HCEC 1CT (cell line): ENCODE measurements around the gene MZF1.
"Not testable (repeated sequence)": the region's sequence is repeated elsewhere in the genome, so short reads cannot be mapped to it uniquely, and the experiment has no call there.

Source experiments
- DNase-seq: peaks from one replicate; pipeline ENCODE4 v3.0.0-alpha.2; 2017

The MZF1 gene

GRCh38 chr19:58555369-58555885 lies 17.7 kb downstream of the MZF1 start:
- no peak for DNase-seq

GRCh38 chr19:58554494-58555368 lies 18.4 kb downstream of the MZF1 start, which contains the start of gene CHMP2A:
Gene CHMP2A, minus strand, starts transcription at chr19:58555105. Its CDS starts 893 bp downstream, at chr19:58554212.
- DNase-seq: peak; percentile 95

GRCh38 chr19:58553799-58554493 lies 19.2 kb downstream of the MZF1 start:
- DNase-seq: no peak

- no peak for DNase-seq
Observed at GRCh38 chr19:58552655-58553054, 20.5 kb downstream of the MZF1 start.

GRCh38 chr19:58551577-58552471 lies 21.3 kb downstream of the MZF1 start:
- no peak for DNase-seq

- no peak for DNase-seq
Observed at GRCh38 chr19:58551123-58551497, 22.0 kb downstream of the MZF1 start.

GRCh38 chr19:58550362-58551122 lies 22.6 kb downstream of the MZF1 start:
- no peak for DNase-seq

- DNase-seq: no peak
Observed at GRCh38 chr19:58549664-58550361, 23.3 kb downstream of the MZF1 start.

GRCh38 chr19:58548859-58549663 lies 24.1 kb downstream of the MZF1 start:
- DNase-seq: no peak

GRCh38 chr19:58547323-58548312 lies 25.5 kb downstream of the MZF1 start:
- DNase-seq: no peak

- DNase-seq: no peak
Observed at GRCh38 chr19:58546019-58546530, 27.1 kb downstream of the MZF1 start.

- DNase-seq: no peak
Observed at GRCh38 chr19:58545286-58546018, 27.7 kb downstream of the MZF1 start.

- peak; percentile 39 for DNase-seq
Observed at GRCh38 chr19:58544591-58545285, 28.4 kb downstream of the MZF1 start.

- peak; percentile 98 for DNase-seq
Observed at GRCh38 chr19:58543826-58544590, 29.1 kb downstream of the MZF1 start, which contains the start of gene TRIM28. Gene TRIM28, plus strand, starts transcription at chr19:58544064. Its CDS starts 694 bp downstream, at chr19:58544758.

- not testable (repeated sequence) for DNase-seq
Observed at GRCh38 chr19:58542641-58543372, 30.3 kb downstream of the MZF1 start.

- DNase-seq: not testable (repeated sequence)
Observed at GRCh38 chr19:58539169-58539559, 34.0 kb downstream of the MZF1 start.
